ENCODE data around the gene RPL13A.

The RPL13A gene

GRCh38 chr19:49486710-49487276 is 615 bp upstream of the RPL13A start:
- DNase-seq = no peak

- DNase-seq = peak; percentile 51
These were observed 846 bp downstream of the RPL13A start for GRCh38 chr19:49488046-49488862.

DNA sequence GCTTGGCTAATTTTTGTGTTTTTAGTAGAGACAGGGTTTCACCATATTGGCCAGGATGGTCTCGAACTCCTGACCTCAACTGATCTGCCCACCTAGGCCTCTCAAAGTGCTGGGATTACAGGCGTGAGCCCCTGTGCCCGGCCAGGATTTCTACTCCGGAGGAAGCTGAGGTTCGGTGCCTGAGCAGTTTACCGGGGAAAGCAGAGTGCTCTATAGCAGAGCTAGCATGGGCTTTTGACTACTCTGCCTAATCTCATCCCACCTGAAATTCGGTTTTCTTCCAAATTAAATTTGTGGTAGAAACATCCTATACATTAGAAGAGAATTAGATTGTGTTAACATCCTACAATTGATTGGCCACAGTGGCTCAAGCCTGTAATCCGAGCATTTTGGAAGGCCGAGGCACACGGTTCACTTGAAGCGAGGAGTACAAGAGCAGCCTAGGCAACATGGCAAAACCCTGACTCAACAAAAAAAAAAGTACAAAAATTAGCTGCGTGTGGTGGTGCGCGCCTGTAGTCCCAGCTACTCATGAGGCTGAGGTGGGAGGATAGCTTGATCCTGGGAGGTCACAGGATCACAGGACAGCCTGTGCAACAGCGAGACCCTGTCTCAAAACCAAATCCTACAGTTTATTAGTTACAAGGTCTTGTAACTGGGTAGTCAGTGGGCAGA is 1.6 kb downstream of the RPL13A start:
- peak; percentile 47 for DNase-seq

DNA sequence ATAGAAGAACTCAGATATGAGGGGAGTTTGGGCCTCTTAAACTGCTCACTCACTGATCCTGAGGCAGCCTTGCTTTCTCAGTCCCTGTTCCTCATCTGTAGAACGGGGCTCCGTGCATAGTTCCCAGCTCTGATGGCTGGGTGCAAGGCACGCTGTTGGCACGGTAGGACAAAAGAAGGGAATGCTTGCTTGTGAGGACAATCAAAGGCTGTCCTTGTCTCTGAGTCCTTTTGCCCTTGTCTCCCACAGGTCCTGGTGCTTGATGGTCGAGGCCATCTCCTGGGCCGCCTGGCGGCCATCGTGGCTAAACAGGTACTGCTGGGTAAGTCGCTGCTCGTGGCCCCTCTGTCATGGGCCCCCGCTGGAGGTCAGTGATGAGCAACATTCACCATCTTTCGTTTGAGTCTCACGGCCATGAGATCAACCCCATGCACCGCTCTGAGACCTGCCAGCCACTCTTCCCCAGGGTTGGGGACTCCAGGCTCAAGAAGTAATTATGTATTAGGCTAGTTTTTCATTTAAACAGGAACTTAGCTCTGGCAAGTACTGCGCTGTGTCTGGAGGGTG is 2.3 kb downstream of the RPL13A start:
- DNase-seq = peak; percentile 61

DNA sequence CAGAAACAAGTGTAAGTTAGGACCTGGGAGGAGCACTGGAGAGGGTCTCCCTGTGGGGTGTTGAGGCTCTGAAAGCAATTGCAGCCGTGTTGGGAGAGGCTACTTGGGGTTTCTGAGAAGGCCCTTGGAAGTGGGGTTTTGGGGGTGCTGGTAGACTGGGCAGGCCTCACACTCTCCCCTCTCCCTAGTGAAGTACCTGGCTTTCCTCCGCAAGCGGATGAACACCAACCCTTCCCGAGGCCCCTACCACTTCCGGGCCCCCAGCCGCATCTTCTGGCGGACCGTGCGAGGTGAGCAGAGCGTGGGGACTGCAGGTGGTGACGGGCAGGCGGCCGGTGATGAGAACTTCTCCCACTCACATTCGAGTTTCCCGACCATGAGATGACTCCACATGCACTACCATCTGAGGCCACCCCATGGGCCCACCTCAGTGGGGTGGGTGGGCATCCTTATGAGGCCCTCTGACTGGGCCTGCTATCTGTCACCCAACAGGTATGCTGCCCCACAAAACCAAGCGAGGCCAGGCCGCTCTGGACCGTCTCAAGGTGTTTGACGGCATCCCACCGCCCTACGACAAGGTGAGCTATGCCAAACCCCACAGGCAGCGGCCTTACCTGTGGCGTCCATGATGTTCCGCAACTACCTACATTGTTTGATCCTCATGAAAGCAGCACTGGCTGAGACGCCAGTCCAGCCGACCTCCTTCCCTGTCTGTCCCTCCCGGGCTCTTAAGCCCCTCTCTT is 3.0 kb downstream of the RPL13A start:
- DNase-seq = peak; percentile 44

- peak; percentile 33 for DNase-seq
These were observed 3.8 kb downstream of the RPL13A start for GRCh38 chr19:49491030-49491803.

- DNase-seq = peak; percentile 19
These were observed 4.6 kb downstream of the RPL13A start for GRCh38 chr19:49491804-49492572.

DNA sequence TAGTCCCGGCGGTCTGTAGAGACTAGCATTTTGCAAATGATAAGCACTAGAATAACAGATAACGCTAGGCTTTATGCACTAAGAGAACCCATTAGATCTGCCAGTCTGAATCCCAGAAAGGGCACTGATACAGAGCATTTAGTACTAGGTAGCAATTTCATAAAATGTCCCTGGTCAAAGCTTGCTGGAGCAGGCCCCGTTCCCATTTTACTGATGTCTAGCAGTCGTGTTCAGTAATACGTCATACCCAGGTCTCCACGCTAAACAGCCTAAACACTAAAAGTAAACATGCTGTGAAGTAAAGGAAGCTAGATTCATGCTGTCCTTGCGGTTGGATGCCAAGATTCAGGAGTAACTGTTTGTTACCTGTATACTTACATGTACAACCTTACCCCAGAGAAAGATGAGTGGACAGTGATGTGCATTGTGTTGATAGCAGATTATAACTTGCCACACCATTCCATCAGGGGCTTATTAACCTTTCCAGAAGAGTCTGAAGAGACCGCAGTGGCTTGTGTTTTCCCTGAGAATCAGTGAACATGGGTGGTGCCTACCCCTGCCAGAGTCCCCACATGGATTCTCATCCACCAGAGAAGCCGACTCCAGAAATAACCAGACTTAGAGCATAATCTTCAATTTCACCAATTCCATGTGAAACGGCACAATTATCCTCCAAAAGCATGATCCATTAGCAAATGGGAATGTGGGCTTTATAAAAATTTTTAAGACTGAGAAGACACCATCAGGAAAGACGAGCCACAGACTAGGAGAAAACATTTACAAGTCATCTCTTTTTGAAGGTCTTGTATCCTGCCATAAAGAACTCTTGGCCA is 5.4 kb downstream of the RPL13A start:
- DNase-seq = peak; percentile 52

DNA sequence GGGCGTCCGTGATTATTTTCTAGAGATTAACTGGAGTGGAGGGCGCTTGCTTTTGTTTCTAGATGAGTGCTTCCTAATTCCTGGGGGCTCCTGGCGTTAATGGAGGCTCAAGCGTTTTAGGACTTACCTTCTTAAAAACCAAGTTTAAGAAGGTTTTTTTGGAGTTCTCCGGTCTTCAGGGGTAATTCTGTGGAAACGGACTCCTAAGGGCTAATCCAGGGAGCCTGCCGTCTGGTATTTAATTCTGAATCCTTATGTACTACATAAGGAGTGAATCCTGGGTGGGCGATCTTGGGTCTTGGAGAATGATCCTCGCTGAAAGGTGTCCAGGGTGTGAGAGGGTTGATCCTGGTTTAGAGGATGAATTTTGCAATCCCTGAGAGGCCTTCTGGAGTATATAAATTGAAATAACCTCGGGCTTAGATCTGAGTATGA is 9.2 kb downstream of the RPL13A start:
- DNase-seq = no peak

DNA sequence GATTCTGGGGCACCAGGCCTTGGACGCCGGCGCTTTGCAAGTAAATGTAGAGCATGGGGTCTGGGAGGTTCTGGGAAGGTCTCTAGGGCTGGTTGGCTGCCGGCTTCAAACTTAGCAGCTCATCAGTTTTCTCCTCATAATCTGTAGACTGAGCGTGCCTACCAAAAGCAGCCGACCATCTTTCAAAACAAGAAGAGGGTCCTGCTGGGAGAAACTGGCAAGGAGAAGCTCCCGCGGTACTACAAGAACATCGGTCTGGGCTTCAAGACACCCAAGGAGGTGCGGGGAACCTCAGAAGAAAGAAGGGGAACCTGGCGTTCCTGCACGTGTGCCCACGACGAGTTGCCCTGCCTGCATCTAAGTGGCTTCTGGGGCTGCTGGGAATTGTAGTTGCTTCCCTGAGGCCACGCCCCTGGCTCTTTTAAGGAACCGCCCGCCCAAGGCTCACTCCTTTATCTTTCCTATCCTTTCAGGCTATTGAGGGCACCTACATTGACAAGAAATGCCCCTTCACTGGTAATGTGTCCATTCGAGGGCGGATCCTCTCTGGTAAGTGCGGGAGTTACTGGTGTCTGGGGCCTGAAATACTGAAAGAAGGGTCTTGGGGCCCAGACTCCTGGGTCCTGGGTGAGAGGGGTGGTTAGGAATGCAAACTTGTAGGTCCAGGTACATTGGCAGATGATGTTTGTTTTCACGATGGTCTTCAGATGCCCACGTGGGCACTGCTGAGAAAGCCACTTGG is 9.8 kb downstream of the RPL13A start:
- peak; percentile 85 for DNase-seq

GRCh38 chr19:49497789-49498103 is 10.3 kb downstream of the RPL13A start:
- DNase-seq = peak; percentile 39

DNA sequence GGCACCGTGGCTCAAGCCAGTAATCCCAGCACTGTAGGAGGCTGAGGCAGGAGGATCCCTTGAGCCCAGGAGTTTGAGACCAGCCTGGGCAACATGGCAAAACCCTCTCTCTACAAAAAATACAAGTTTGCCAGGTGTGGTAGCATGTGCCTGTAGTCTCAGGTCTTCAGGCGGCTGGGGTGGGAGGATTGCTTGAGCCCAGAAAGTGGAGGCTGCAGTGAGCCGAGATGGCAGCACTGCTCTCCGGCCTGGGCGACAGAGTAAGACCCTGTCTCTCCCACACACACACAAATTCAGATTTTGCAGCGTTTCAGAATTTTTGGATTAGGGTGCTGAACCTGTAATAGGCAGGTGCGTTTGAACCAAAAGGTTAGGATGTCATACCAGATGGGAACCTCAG is 11.1 kb downstream of the RPL13A start:
- peak; percentile 34 for DNase-seq

GRCh38 chr19:49499030-49499670 is 11.7 kb downstream of the RPL13A start:
- peak; percentile 57 for DNase-seq

DNA sequence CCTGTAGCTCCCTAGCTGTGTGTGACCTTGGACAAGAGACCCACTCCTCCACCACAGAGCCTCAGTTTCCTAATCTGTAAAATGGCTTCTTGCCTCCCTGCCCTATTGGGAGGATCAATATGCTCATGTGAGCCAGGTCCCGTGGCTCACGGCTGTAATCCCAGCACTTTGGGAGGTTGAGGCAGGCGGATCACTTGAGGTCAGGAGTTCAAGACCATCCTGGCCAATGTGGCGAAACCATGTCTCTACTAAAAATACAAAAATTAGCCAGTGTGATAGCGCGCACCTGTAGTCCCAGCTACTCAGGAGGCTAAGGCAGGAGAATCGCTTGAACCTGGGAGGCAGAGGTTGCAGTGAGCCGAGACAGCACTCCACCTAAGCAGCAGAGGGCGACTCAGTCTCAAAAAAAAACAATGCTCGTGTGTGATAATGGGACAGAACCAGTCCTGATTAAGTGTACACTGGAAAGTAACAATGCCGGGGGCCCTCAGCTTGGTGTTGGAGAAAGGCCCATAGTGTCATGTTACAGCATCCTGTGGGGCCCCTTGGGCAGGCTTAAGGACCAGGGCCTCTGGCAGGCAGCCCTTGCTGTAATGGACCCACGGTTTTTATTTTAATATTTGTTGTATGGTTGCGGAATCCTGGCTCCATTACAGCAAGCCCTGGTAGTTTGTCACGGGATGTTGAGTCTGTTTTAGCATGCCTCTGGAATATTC is 15.6 kb downstream of the RPL13A start:
- peak; percentile 54 for DNase-seq

GRCh38 chr19:49503582-49503962 is 16.2 kb downstream of the RPL13A start:
- no peak for DNase-seq

DNA sequence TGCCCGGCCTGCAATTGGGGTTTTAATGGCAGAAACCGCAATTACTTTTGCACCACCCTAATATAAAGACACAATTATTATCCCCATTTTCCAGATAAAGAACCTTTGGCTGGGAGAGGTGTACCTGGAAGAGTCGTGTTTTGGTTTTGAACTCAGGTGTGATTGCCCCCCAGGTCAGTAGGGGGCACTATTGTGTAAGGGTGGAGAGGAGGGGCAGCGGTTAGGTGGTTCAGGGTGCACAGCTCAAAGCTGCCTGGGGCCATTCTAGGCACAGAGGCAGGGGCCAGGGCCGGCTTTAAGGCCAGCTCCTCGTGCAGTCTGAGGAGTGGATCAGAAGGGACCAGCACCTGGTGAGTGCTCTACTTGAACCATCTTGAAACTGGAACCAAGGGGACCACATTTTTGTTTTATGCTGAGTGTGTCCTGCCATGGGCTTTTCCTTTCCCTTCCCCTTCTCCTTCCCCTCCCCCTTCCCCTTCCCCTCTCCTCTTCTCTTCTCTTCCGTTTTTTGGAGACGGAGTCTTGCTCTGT is 19.2 kb downstream of the RPL13A start:
- DNase-seq = peak; percentile 81

DNA sequence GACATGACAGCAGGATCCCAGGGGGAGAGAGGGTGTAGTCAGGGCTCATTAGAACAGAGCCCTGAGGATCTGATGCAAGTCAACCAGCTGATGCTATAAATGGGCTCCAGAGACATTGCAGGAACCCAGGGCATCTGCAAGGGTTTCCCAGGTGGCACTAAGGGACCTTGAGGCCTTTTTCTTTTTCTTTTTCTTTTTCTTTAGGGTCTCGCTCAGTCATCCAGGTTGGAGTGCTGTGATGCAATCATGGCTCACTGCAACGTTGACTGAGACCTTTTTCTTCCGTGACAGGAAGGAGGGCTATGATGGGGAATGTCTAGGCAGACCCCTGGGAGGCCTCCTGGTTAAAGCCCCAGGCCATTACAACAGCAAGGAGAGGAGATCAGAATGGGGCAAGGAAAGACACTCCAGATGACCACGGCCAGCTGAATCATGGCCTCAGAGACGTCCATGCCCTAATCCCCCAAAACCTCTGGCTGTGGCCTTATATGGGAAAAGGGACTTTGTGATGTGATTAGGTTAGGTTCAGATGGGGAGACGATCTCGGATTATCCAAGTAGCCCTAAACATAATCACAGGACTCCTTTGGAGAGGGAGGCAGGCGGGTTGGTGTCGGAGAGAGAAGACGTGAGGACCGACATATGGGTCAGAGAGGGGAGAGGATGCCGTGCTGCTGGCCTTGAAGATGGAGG is 20.5 kb downstream of the RPL13A start:
- DNase-seq = no peak

Data from stimulated activated CD4-positive, alpha-beta T cell treated with anti-CD3 and anti-CD28 coated beads, Interleukin-15, amount 100 ng/mL, for 24 hours (primary cell).